HL-60 (cell line): ENCODE results near the gene CGA.

Source experiments
- DNase-seq, 2 experiments: peaks; one replicate each; pipeline ENCODE4 v3.0.0-alpha.2; 2010 to 2020; ENCODE audit warnings: low read depth in 1 of 2, low spot score in 1 of 2
- H3K27ac ChIP-seq: fragments of 250-450 bp; sonication (Bioruptor Pico); replicated peaks from 2 replicates; pipeline ENCODE4 v1.5.1; 2020; ENCODE audit warnings: mild to moderate bottlenecking, moderate library complexity
- H3K27me3 ChIP-seq: fragments of 250-450 bp; sonication (Bioruptor Pico); 2 replicates; pipeline ENCODE4 v1.5.1; 2021; ENCODE audit warnings: mild to moderate bottlenecking, moderate library complexity; ENCODE audit not compliant: insufficient read depth, poor library complexity, severe bottlenecking
- H3K4me3 ChIP-seq: replicated peaks from 2 replicates; pipeline ENCODE4 v1.5.1; 2011; ENCODE audit warnings: mild to moderate bottlenecking, control low read depth, low read length; ENCODE audit not compliant: insufficient read depth
- CTCF ChIP-seq: IDR thresholded peaks from one replicate; pipeline ENCODE4 v1.5.1; 2011; ENCODE audit warnings: low read length, control low read depth, inconsistent platforms; ENCODE audit not compliant: insufficient read depth
- GABPA ChIP-seq: IDR thresholded peaks from 2 replicates; pipeline ENCODE4 v1.6.1; 2012; ENCODE audit warnings: low read depth
- POLR2AphosphoS5 ChIP-seq: IDR thresholded peaks from 2 replicates; pipeline ENCODE4 v1.6.1; 2012; ENCODE audit warnings: low read depth
- REST ChIP-seq: IDR thresholded peaks from 2 replicates; pipeline ENCODE4 v1.6.1; 2012; ENCODE audit warnings: low read depth; ENCODE audit not compliant: insufficient replicate concordance
- SPI1 ChIP-seq: IDR thresholded peaks from 2 replicates; pipeline ENCODE4 v1.6.1; 2012; ENCODE audit warnings: low read depth, mild to moderate bottlenecking, borderline replicate concordance

CGA gene

GRCh38 chr6:87092435-87092834, 2.5 kb downstream of the CGA start:
- Histone ChIP-seq H3K4me3 (no peak overlapping the region), H3K27ac (no peak overlapping the region), H3K27me3 (peaks cover 2% of the 10 kb centered on the region)
- TF ChIP-seq POLR2AphosphoS5 = no peak
- no peak for TF ChIP-seq GABPA
- TF ChIP-seq REST = no peak
- no peak for TF ChIP-seq SPI1
- no peak for TF ChIP-seq CTCF
- no peak for DNase-seq

- Histone ChIP-seq H3K4me3 (no peak overlapping the region), H3K27ac (no peak overlapping the region), H3K27me3 (no peaks in the 10 kb centered on the region)
- DNase-seq = no peak
- TF ChIP-seq GABPA (no peak), SPI1 (no peak), REST (no peak), POLR2AphosphoS5 (no peak), CTCF (no peak)
Observed at GRCh38 chr6:87089135-87089534, 5.8 kb downstream of the CGA start.

GRCh38 chr6:87088076-87088475, 6.8 kb downstream of the CGA start:
- no peaks in the 10 kb centered on the region for H3K27me3 ChIP-seq
- DNase-seq = no peak
- no peak overlapping the region for H3K27ac ChIP-seq
- H3K4me3 ChIP-seq = no peak overlapping the region
- TF ChIP-seq REST (no peak), GABPA (no peak), POLR2AphosphoS5 (no peak), CTCF (no peak)
